Kidney (tissue), 14 donors: ENCODE results near the gene PLA1A. TPM values are rescaled to one million over a fixed set of nuclear protein-coding genes. Genes with fewer than 3 reads are reported as not detected.

Experiments
- DNase-seq, 5 donors: peaks; one replicate each; pipeline ENCODE4 v3.0.0-alpha.2; 2013 to 2020
- FAIRE-seq: peaks from 2 replicates; lab custom pipeline; 2012; peaks lifted over from hg19 to GRCh38; lab: Jason Lieb, UNC
- H3K27ac ChIP-seq, 2 donors: one replicate each; pipeline ENCODE4 v1.7.0; 2013; ENCODE audit warnings: low read depth in 2 of 2, low read length in 2 of 2, inconsistent platforms in 1 of 2
- H3K27me3 ChIP-seq: one replicate; pipeline ENCODE4 v1.7.1; 2013; ENCODE audit warnings: low read length, inconsistent platforms; ENCODE audit not compliant: control insufficient read depth, insufficient read depth
- H3K36me3 ChIP-seq, 3 donors: one replicate each; pipeline versions ENCODE4 v1.7.0 to v1.7.1; 2013; ENCODE audit warnings: low read length in 3 of 3, control low read depth in 1 of 3, inconsistent platforms in 1 of 3; ENCODE audit not compliant: insufficient read depth in 3 of 3, control insufficient read depth in 2 of 3
- H3K4me1 ChIP-seq, 3 donors: one replicate each; pipeline versions ENCODE4 v1.7.0 to v1.7.1; 2013; ENCODE audit warnings: low read length in 3 of 3, inconsistent platforms in 1 of 3, low read depth in 1 of 3; ENCODE audit not compliant: control insufficient read depth in 2 of 3, insufficient read depth in 2 of 3
- H3K4me3 ChIP-seq, 3 donors: one replicate each; pipeline versions ENCODE4 v1.7.0 to v1.8.1; 2013; ENCODE audit warnings: low read length in 3 of 3, control low read depth in 1 of 3, inconsistent platforms in 1 of 3
- H3K9ac ChIP-seq, 3 donors: one replicate each; pipeline versions ENCODE4 v1.7.0 to v1.7.1; 2013; ENCODE audit warnings: low read length in 3 of 3, control low read depth in 1 of 3, inconsistent platforms in 1 of 3
- H3K9me3 ChIP-seq, 3 donors: one replicate each; pipeline versions ENCODE4 v1.7.0 to v1.7.1; 2013; ENCODE audit warnings: low read length in 3 of 3, control low read depth in 1 of 3, inconsistent platforms in 1 of 3; ENCODE audit not compliant: control insufficient read depth in 2 of 3, insufficient read depth in 1 of 3
- intact Hi-C: fragments of 100-400 bp; cut with DNase I; formaldehyde crosslinking; loops from one replicate; pipeline ENCODE4 v1.11.1; 2022
- polyA plus RNA-seq: library from polyadenylated mRNA; stranded (reverse); fragments of 350-450 nt; fragmentation: Illumina TruSeq; extraction: RNeasy Lipid Tissue Mini Kit (QIAGEN cat#74804); gene quantifications from one replicate; pipeline ENCODE4 v1.2.3, GENCODE V29; 2014; ENCODE audit warnings: low read depth, low replicate concordance; ENCODE audit not compliant: insufficient read depth
- total RNA-seq: library from RNA; stranded (reverse); fragmentation: NEBNext Ultra II Directional; extraction: Animal tissue kit (Norgen Biotek cat#: 25700); gene quantifications from one replicate; pipeline ENCODE4 v1.2.1, GENCODE V29; 2021
- TF ChIP-seq, protein P1 (sequence below): IDR thresholded peaks from 3 replicates; pipeline ENCODE4 v1.5.1; 2012; ENCODE audit warnings: mild to moderate bottlenecking, moderate library complexity, borderline replicate concordance; ENCODE audit not compliant: insufficient read depth; ENCODE audit errors: extremely low read depth
- donor health status: control.
- donor health status: control.
- donor health status: control.
- donor health status: control.
- donor health status: control.
- donor health status: DM: yes; HTN: yes; CAD: no.
- donor health status: Normal renal cell carcinoma (clear cell type).

PLA1A gene
- total and polyA plus RNA-seq, 2 donors from 2014 or later: 6.7 to 10.1 TPM

DNA sequence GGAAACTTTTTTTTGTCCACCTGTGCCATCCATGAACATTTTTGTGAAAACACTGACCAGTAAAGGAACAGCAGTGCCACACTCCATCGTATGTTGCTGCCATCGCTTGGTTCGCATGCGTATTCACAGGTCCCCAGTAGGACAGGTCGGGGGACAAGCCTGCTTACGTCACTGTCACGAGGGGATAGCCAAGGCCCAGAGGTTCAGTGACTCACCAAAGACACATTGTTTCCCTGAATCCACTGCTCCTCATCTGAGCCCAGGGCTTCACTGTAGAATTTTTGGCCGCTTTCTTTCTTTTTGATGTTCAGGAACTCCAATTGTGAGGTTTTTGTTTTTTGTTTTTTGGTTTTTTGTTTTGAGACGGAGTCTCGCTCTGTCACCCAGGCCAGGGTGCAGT lies 12.5 kb upstream of the PLA1A start:
- Histone ChIP-seq H3K9me3 (no peaks in the 10 kb centered on the region), H3K4me1 (peaks cover 0 to 3% (median 0%) of the 10 kb centered on the region in 3 donors), H3K27me3 (no peaks in the 10 kb centered on the region), H3K36me3 (no peaks in the 10 kb centered on the region), H3K27ac (no peak overlapping the region), H3K9ac (no peak overlapping the region), H3K4me3 (no peak overlapping the region)
- no peak for FAIRE-seq
- DNase-seq: no peak
- intact Hi-C loops: no loop called here
- TF ChIP-seq, protein P1, sequence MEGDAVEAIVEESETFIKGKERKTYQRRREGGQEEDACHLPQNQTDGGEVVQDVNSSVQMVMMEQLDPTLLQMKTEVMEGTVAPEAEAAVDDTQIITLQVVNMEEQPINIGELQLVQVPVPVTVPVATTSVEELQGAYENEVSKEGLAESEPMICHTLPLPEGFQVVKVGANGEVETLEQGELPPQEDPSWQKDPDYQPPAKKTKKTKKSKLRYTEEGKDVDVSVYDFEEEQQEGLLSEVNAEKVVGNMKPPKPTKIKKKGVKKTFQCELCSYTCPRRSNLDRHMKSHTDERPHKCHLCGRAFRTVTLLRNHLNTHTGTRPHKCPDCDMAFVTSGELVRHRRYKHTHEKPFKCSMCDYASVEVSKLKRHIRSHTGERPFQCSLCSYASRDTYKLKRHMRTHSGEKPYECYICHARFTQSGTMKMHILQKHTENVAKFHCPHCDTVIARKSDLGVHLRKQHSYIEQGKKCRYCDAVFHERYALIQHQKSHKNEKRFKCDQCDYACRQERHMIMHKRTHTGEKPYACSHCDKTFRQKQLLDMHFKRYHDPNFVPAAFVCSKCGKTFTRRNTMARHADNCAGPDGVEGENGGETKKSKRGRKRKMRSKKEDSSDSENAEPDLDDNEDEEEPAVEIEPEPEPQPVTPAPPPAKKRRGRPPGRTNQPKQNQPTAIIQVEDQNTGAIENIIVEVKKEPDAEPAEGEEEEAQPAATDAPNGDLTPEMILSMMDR: no peak

DNA sequence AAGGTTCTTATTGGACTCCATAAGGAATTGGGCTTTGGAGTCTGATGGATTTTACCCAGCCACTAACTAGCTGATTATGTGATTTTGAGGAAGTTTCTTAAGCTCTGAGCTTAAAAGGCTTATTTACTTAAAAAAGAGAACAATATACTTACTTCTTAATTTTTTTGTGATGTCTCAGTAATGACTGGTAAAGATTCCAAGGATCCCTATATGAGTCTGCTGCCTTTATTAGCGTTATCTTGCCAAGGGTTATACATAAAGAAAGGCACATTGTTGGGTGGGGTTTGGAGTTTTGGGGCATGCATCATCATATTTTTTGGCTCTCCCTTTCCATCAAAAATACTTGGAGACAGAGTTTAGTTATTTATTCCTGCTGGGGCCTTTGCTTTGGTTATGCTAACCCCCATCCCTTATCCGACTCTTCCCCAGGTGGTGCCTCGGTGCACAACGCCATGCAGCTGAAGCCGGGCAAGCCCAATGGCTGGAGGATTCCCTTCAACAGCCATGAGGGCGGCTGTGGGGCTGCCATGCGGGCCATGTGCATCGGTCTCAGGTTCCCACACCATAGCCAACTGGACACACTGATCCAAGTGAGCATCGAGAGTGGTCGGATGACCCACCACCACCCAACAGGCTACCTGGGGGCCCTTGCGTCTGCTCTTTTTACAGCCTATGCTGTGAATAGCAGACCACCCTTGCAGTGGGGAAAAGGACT lies 11.7 kb upstream of the PLA1A start:
- Histone ChIP-seq H3K9me3 (no peaks in the 10 kb centered on the region), H3K27me3 (no peaks in the 10 kb centered on the region), H3K27ac (no peak overlapping the region), H3K4me1 (peaks cover 0 to 3% (median 0%) of the 10 kb centered on the region in 3 donors), H3K4me3 (no peak overlapping the region), H3K9ac (no peak overlapping the region), H3K36me3 (no peaks in the 10 kb centered on the region)
- DNase-seq (no peak), FAIRE-seq (no peak)
- TF ChIP-seq, protein P1: no peak
- intact Hi-C loops: no loop called here

DNA sequence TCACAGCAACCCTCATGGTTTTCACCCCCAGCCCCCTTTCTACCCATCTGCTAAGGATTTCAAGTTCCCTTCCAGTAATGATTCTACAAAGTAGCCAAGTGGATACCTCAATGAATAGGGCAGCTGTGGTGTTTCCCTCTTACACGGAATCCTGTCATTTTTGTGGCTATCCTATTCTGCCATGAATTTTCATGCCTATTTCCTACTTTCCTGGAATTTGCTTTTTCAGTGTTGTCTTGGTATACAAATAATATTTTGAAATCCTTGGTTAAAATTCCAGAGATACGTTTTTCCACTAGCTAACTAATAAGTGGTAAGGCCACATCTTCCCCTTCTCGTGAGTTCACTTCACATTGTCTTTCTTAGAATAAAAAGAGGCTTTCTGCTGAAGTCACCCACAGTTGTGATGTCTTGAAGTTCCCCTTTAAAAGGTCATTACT lies 10.9 kb upstream of the PLA1A start:
- H3K4me3 ChIP-seq: no peak overlapping the region
- intact Hi-C loops: no loop called here
- H3K27me3 ChIP-seq: no peaks in the 10 kb centered on the region
- H3K9ac ChIP-seq: no peak overlapping the region
- DNase-seq (no peak), FAIRE-seq (no peak)
- H3K4me1 ChIP-seq: peaks cover 0 to 3% (median 0%) of the 10 kb centered on the region in 3 donors
- no peak overlapping the region for H3K27ac ChIP-seq
- TF ChIP-seq, protein P1: no peak
- H3K9me3 ChIP-seq: no peaks in the 10 kb centered on the region
- H3K36me3 ChIP-seq: no peaks in the 10 kb centered on the region

GRCh38 chr3:119588112-119588511 lies 9.6 kb upstream of the PLA1A start:
- no peak for DNase-seq
- no peak for FAIRE-seq
- intact Hi-C loops: no loop called here

More at GRCh38 chr3:119588112-119588511, 9.6 kb upstream of the PLA1A start:
- no peaks in the 10 kb centered on the region for H3K36me3 ChIP-seq
- no peaks in the 10 kb centered on the region for H3K27me3 ChIP-seq
- no peak overlapping the region for H3K27ac ChIP-seq
- TF ChIP-seq, protein P1: no peak
- H3K4me1 ChIP-seq: peaks cover 0 to 3% (median 0%) of the 10 kb centered on the region in 3 donors
- H3K9ac ChIP-seq: no peak overlapping the region
- no peaks in the 10 kb centered on the region for H3K9me3 ChIP-seq
- H3K4me3 ChIP-seq: no peak overlapping the region
